Panc1 (cell line): ENCODE results near the gene ZMYND15. TPM values are rescaled to one million over a fixed set of nuclear protein-coding genes. Genes with fewer than 3 reads are reported as not detected.

ENCODE experiments used
- ATAC-seq: fragments of 200-7000 bp; cut with Tn5 transposase; 2 replicates; pipeline ENCODE4 v1.9.1; 2020; ENCODE audit warnings: mild to moderate bottlenecking, moderate library complexity
- BruUV-seq: library from RNA; stranded (reverse); fragments of 400-500 nt; replicated peaks from 2 replicates; lab custom pipeline; 2021; lab: Mats Ljungman, UMichigan
- CTCF ChIA-PET: fragments of 300-600 bp; sonication (Branson Sonifier 250); formaldehyde crosslinking; loops from one replicate; lab custom pipeline; 2022; ENCODE audit warnings: antibody characterized with exemption; lab: Charles Lee
- POLR2A ChIA-PET: fragments of 300-600 bp; sonication (Branson Sonifier 250); formaldehyde crosslinking; loops from one replicate; lab custom pipeline; 2022; ENCODE audit warnings: antibody characterized with exemption; lab: Charles Lee
- DNase-seq: peaks from one replicate; pipeline ENCODE4 v3.0.0-alpha.2; 2010; ENCODE audit warnings: low read depth, low spot score
- H3K27ac ChIP-seq: 2 replicates; pipeline ENCODE4 v1.5.1; 2011; ENCODE audit warnings: mild to moderate bottlenecking, low read length, inconsistent platforms
- H3K27me3 ChIP-seq: fragments of 200-500 bp; sonication (Bioruptor generic); 2 replicates; pipeline ENCODE4 v1.6.0; 2014; ENCODE audit warnings: low read length, inconsistent platforms; ENCODE audit not compliant: control insufficient read depth, insufficient read depth
- H3K36me3 ChIP-seq: fragments of 200-500 bp; sonication (Bioruptor generic); 2 replicates; pipeline ENCODE4 v1.5.1; 2014; ENCODE audit warnings: inconsistent platforms, mild to moderate bottlenecking, low read length, moderate library complexity; ENCODE audit not compliant: control insufficient read depth, insufficient read depth
- H3K4me1 ChIP-seq: 2 replicates; pipeline ENCODE4 v1.5.1; 2011; ENCODE audit warnings: inconsistent platforms, mild to moderate bottlenecking, low read length, moderate library complexity; ENCODE audit not compliant: control insufficient read depth, insufficient read depth
- H3K4me3 ChIP-seq, 2 experiments: 2 replicates each; pipeline ENCODE4 v1.5.1; 2011 to 2012; ENCODE audit warnings: low read depth in 2 of 2, low read length in 2 of 2, mild to moderate bottlenecking in 2 of 2, inconsistent platforms in 1 of 2, moderate library complexity in 1 of 2
- H3K9me3 ChIP-seq: fragments of 200-500 bp; sonication (Bioruptor generic); 2 replicates; pipeline ENCODE4 v1.5.1; 2014; ENCODE audit warnings: low read depth, mild to moderate bottlenecking, inconsistent platforms, low read length, moderate library complexity; ENCODE audit not compliant: control insufficient read depth, insufficient read depth
- POLR2AphosphoS5 ChIP-seq: IDR thresholded peaks from 2 replicates; pipeline ENCODE4 v1.6.1; 2012; ENCODE audit warnings: mild to moderate bottlenecking, low read depth, low read length, moderate library complexity
- SIN3A ChIP-seq: IDR thresholded peaks from 2 replicates; pipeline ENCODE4 v1.6.1; 2012; ENCODE audit warnings: low read depth, mild to moderate bottlenecking, low read length, moderate library complexity, borderline replicate concordance; ENCODE audit not compliant: insufficient read depth
- TCF7L2 ChIP-seq: IDR thresholded peaks from 2 replicates; pipeline ENCODE4 v1.6.1; 2011; ENCODE audit warnings: mild to moderate bottlenecking, low read depth, low read length, inconsistent platforms
- in situ Hi-C: cut with HindIII; loops from 2 replicates; pipeline ENCODE4 v1.10.0; 2016; ENCODE audit warnings: low sequenced_read_pairs, low pct_unique_long_range_greater_than_20kb
- intact Hi-C: fragments of 100-400 bp; cut with micrococcal nuclease; formaldehyde crosslinking; loops from one replicate; pipeline ENCODE4 v1.10.0; 2022; ENCODE audit not compliant: unreplicated experiment
- total RNA-seq: library from RNA; stranded (reverse); gene quantifications from one replicate; pipeline ENCODE4 v1.2.1, GENCODE V29; 2021; ENCODE audit not compliant: unreplicated experiment
- TF ChIP-seq, protein P1 (sequence below): fragments of 450-650 bp; IDR thresholded peaks from 2 replicates; pipeline ENCODE4 v1.5.1; 2017; ENCODE audit warnings: mild to moderate bottlenecking
- TF ChIP-seq, protein P2 (sequence below), 2 experiments: IDR thresholded peaks; 2 replicates each; pipeline ENCODE4 v1.6.1; 2011 to 2012; ENCODE audit warnings: low read depth in 2 of 2, control low read depth in 1 of 2, low read length in 1 of 2, mild to moderate bottlenecking in 1 of 2, moderate library complexity in 1 of 2; ENCODE audit not compliant: insufficient read depth in 1 of 2

The ZMYND15 gene
- total RNA-seq, 1 experiment from 2014 or later = 0.28 TPM

- Histone ChIP-seq H3K27ac (no peak overlapping the region), H3K36me3 (no peaks in the 10 kb centered on the region), H3K4me3 (no peak overlapping the region), H3K27me3 (no peaks in the 10 kb centered on the region), H3K4me1 (no peaks in the 10 kb centered on the region), H3K9me3 (no peaks in the 10 kb centered on the region)
- TF ChIP-seq, protein P1, sequence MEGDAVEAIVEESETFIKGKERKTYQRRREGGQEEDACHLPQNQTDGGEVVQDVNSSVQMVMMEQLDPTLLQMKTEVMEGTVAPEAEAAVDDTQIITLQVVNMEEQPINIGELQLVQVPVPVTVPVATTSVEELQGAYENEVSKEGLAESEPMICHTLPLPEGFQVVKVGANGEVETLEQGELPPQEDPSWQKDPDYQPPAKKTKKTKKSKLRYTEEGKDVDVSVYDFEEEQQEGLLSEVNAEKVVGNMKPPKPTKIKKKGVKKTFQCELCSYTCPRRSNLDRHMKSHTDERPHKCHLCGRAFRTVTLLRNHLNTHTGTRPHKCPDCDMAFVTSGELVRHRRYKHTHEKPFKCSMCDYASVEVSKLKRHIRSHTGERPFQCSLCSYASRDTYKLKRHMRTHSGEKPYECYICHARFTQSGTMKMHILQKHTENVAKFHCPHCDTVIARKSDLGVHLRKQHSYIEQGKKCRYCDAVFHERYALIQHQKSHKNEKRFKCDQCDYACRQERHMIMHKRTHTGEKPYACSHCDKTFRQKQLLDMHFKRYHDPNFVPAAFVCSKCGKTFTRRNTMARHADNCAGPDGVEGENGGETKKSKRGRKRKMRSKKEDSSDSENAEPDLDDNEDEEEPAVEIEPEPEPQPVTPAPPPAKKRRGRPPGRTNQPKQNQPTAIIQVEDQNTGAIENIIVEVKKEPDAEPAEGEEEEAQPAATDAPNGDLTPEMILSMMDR = no peak
- TF ChIP-seq SIN3A (no peak), POLR2AphosphoS5 (no peak), TCF7L2 (no peak)
- TF ChIP-seq, protein P2, sequence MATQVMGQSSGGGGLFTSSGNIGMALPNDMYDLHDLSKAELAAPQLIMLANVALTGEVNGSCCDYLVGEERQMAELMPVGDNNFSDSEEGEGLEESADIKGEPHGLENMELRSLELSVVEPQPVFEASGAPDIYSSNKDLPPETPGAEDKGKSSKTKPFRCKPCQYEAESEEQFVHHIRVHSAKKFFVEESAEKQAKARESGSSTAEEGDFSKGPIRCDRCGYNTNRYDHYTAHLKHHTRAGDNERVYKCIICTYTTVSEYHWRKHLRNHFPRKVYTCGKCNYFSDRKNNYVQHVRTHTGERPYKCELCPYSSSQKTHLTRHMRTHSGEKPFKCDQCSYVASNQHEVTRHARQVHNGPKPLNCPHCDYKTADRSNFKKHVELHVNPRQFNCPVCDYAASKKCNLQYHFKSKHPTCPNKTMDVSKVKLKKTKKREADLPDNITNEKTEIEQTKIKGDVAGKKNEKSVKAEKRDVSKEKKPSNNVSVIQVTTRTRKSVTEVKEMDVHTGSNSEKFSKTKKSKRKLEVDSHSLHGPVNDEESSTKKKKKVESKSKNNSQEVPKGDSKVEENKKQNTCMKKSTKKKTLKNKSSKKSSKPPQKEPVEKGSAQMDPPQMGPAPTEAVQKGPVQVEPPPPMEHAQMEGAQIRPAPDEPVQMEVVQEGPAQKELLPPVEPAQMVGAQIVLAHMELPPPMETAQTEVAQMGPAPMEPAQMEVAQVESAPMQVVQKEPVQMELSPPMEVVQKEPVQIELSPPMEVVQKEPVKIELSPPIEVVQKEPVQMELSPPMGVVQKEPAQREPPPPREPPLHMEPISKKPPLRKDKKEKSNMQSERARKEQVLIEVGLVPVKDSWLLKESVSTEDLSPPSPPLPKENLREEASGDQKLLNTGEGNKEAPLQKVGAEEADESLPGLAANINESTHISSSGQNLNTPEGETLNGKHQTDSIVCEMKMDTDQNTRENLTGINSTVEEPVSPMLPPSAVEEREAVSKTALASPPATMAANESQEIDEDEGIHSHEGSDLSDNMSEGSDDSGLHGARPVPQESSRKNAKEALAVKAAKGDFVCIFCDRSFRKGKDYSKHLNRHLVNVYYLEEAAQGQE (IDR thresholded peaks at IDR 0.05; ENCODE audit: insufficient read depth in 1 of 2, low read depth in 2 of 2, low read length in 1 of 2) = no peak
- BruUV-seq = no TSS peak
- ChIA-PET CTCF (no interaction called here), POLR2A (no interaction called here)
- DNase-seq (no peak), ATAC-seq (no peak)
- intact Hi-C loops (no loop called here), in situ Hi-C loops (no loop called here)
Measured at GRCh38 chr17:4782652-4783051, 43.0 kb downstream of the ZMYND15 start.

- H3K4me3 ChIP-seq = no peak overlapping the region
- DNase-seq (no peak), ATAC-seq (no peak)
- TF ChIP-seq, protein P1 = no peak
- TF ChIP-seq TCF7L2 (no peak), SIN3A (no peak), POLR2AphosphoS5 (no peak)
- TF ChIP-seq, protein P2 (IDR thresholded peaks at IDR 0.05; ENCODE audit: insufficient read depth in 1 of 2, low read depth in 2 of 2, low read length in 1 of 2) = no peak
- no peaks in the 10 kb centered on the region for H3K9me3 ChIP-seq
- CTCF ChIA-PET = interaction anchor here (0.5 kb wide), 1 partner anchor 40 kb away, joined by 11 read pairs; no protein-coding TSS in a partner anchor
- no peak overlapping the region for H3K27ac ChIP-seq
- no TSS peak for BruUV-seq
- no peaks in the 10 kb centered on the region for H3K27me3 ChIP-seq
- intact Hi-C loops (loop anchor here (5.0 kb wide), 1 partner anchor 97 kb away; no protein-coding TSS in a partner anchor), in situ Hi-C loops (no loop called here)
- H3K36me3 ChIP-seq = no peaks in the 10 kb centered on the region; the same call in 1 of the 2 replicates
- peaks cover 6% of the 10 kb centered on the region for H3K4me1 ChIP-seq
- POLR2A ChIA-PET = no interaction called here
Measured at GRCh38 chr17:4785311-4786105, 45.9 kb downstream of the ZMYND15 start.
